ENCODE data around the gene LUZP1. TPM values are rescaled to one million over a fixed set of nuclear protein-coding genes. Genes with fewer than 3 reads are reported as not detected.

Gene LUZP1
- total and polyA plus RNA-seq, 2 donors (not counting 3 experiments of a cell fraction or from before 2014, with no cell fraction given): 26.3 to 82.4 TPM

DNA sequence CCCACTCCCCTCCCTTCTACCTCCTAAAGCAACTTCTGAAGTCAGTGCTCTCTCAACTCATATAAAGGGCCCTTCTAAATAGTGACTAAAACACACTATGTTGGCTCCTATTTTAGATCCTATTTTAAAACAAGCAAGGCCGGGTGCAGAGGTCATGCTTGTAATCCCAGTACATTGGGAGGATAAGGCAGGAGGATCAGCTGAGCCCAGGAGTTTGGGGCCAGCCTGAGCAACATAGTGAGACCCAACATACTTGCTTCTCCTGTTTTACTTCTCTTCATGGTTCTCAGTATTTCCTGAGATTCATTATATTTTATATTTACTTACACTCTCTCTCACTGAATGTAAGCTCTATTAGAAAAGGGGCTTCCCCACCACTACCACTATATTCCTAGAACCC, 42.5 kb downstream of the LUZP1 start:
- CTCF ChIA-PET: no interaction called here
- Histone ChIP-seq H3K27ac (ENCODE audit: insufficient read depth, low read depth, low read length) (no peak overlapping the region), H3K9ac (replicated peaks; ENCODE audit: extremely low read depth, insufficient read depth, low read length) (no peak overlapping the region), H3K4me2 (ENCODE audit: insufficient read depth, low read length) (no peak overlapping the region), H3K9me1 (replicated peaks; ENCODE audit: control insufficient read depth, extremely low read depth, insufficient read depth, low read length) (no peaks in the 10 kb centered on the region), H3K36me3 (ENCODE audit: control insufficient read depth in 2 of 2, extremely low read depth in 1 of 2, insufficient read depth in 2 of 2, low read length in 2 of 2) (no peaks in the 10 kb centered on the region), H3K4me3 (replicated peaks in 1 of 3; ENCODE audit: insufficient read depth in 1 of 3, low read depth in 1 of 3, low read length in 3 of 3) (no peak overlapping the region), H3K4me1 (ENCODE audit: control insufficient read depth, extremely low read depth, insufficient read depth, low read length) (peaks cover 67% of the 10 kb centered on the region), H3K27me3 (ENCODE audit: control insufficient read depth in 2 of 2, insufficient read depth in 2 of 2, low read length in 2 of 2) (no peaks in the 10 kb centered on the region), H3K79me2 (ENCODE audit: control insufficient read depth, insufficient read depth, low read length) (peaks cover 97% of the 10 kb centered on the region), H3K9me3 (replicated peaks; ENCODE audit: control insufficient read depth, insufficient read depth, low read length) (no peaks in the 10 kb centered on the region), H2AFZ (ENCODE audit: low read depth, low read length) (no peak overlapping the region), H4K20me1 (replicated peaks; ENCODE audit: control insufficient read depth, extremely low read depth, insufficient read depth, low read length) (peaks cover 30% of the 10 kb centered on the region)
- POLR2A ChIA-PET: no interaction called here
- TF ChIP-seq FOS (IDR thresholded peaks at IDR 0.05; ENCODE audit: borderline replicate concordance, insufficient read depth, low read length): no peak
- no peak for TF ChIP-seq MYC (IDR thresholded peaks at IDR 0.05; ENCODE audit: low read depth, low read length)
- TF ChIP-seq JUN (IDR thresholded peaks at IDR 0.05; ENCODE audit: borderline replicate concordance, insufficient read depth, insufficient read length, low read depth): no peak
- TF ChIP-seq, protein P1, sequence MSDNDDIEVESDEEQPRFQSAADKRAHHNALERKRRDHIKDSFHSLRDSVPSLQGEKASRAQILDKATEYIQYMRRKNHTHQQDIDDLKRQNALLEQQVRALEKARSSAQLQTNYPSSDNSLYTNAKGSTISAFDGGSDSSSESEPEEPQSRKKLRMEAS (IDR thresholded peaks at IDR 0.05; ENCODE audit: insufficient read depth, insufficient read length): no peak
- TF ChIP-seq, protein P2, sequence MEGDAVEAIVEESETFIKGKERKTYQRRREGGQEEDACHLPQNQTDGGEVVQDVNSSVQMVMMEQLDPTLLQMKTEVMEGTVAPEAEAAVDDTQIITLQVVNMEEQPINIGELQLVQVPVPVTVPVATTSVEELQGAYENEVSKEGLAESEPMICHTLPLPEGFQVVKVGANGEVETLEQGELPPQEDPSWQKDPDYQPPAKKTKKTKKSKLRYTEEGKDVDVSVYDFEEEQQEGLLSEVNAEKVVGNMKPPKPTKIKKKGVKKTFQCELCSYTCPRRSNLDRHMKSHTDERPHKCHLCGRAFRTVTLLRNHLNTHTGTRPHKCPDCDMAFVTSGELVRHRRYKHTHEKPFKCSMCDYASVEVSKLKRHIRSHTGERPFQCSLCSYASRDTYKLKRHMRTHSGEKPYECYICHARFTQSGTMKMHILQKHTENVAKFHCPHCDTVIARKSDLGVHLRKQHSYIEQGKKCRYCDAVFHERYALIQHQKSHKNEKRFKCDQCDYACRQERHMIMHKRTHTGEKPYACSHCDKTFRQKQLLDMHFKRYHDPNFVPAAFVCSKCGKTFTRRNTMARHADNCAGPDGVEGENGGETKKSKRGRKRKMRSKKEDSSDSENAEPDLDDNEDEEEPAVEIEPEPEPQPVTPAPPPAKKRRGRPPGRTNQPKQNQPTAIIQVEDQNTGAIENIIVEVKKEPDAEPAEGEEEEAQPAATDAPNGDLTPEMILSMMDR (IDR thresholded peaks at IDR 0.05; ENCODE audit: extremely low read depth in 1 of 2, insufficient read depth in 1 of 2, low read depth in 1 of 2, low read length in 2 of 2): no peak
- no peak for TF ChIP-seq GATA2 (IDR thresholded peaks at IDR 0.05; ENCODE audit: insufficient read depth, insufficient read length, low read depth, low read length)
- no peak for TF ChIP-seq EZH2 (IDR thresholded peaks at IDR 0.05; ENCODE audit: borderline replicate concordance, low read depth, low read length, severe bottlenecking)
- no peak for TF ChIP-seq POLR2A (IDR thresholded peaks at IDR 0.05; ENCODE audit: low read depth, low read length)
- TF ChIP-seq POLR2AphosphoS5 (IDR thresholded peaks at IDR 0.05; ENCODE audit: insufficient read depth, low read depth, low read length): no peak
- intact Hi-C loops (cut with micrococcal nuclease): no loop called here
- dilution Hi-C loops (cut with MboI; ENCODE audit: extremely low pct_ligation_motif_present, low sequenced_read_pairs): no loop called here
- FAIRE-seq (no peak), DNase-seq (ENCODE audit: low read depth, low spot score) (no peak)
- no TSS peak for BruUV-seq (replicated peaks)
